H54 (cell line): ENCODE results near the gene KCNK3.
"Not testable (repeated sequence)": the region's sequence is repeated elsewhere in the genome, so short reads cannot be mapped to it uniquely, and the experiment has no call there.

Source experiments
- DNase-seq: peaks from one replicate; pipeline ENCODE4 v3.0.0; 2011; ENCODE audit warnings: low spot score, mixed read lengths; ENCODE audit not compliant: insufficient read length
- FAIRE-seq: peaks from 3 replicates; lab custom pipeline; 2011; peaks lifted over from hg19 to GRCh38; lab: Jason Lieb, UNC
- POLR2A ChIP-seq: IDR thresholded peaks from 2 replicates; pipeline ENCODE4 v1.6.1; 2011; ENCODE audit warnings: low read depth, mild to moderate bottlenecking, low read length

KCNK3 gene

GRCh38 chr2:26745609-26746327, 53.2 kb downstream of the KCNK3 start:
- no peak for FAIRE-seq
- DNase-seq = no peak

DNA sequence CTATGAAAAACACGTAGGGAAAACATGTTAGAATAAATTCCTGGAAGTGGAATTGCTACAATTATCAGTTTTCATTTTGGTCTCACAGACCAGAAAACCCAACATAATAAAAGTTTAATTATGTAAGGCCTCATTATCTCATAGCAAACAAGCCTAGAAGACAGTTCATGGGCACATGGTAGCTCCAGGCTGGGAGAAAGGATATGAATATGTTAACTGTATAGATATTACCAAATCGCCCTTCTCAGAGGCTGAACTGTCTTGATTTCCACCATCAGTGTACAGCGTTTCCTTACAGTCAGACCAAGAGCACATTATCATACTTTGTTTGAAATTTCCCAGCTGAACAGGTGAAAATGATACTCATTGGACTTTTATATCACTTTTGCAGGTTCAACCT, 54.4 kb downstream of the KCNK3 start:
- no peak for TF ChIP-seq POLR2A
- no peak for DNase-seq
- no peak for FAIRE-seq

More at GRCh38 chr2:26745609-26746327, 53.2 kb downstream of the KCNK3 start:
- no peak for TF ChIP-seq POLR2A

DNA sequence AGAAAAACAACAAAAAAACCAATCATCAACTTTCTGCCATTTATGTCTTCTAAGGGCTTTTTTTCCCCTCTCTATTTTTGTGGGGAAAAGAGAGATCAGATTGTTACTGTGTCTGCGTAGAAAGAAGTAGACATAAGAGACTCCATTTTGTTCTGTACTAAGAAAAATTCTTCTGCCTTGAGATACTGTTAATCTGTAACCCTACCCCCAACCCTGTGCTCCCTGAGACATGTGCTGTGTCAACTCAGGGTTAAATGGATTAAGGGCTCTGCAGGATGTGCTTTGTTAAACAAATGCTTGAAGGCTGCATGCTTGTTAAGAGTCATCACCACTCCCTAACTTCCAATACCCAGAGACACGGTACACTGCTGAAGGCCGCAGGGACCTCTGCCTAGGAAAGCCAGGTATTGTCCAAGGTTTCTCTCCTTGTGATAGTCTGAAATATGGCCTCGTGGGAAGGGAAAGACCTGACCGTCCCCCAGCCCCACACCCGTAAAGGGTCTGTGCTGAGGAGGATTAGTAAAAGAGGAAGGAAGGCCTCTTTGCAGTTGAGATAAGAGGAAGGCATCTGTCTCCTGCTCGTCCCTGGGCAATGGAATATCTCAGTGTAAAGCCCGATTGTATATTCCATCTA, 57.4 kb downstream of the KCNK3 start:
- not testable (repeated sequence) for DNase-seq, FAIRE-seq

GRCh38 chr2:26750467-26750866, 57.9 kb downstream of the KCNK3 start:
- DNase-seq, FAIRE-seq: not testable (repeated sequence)

DNA sequence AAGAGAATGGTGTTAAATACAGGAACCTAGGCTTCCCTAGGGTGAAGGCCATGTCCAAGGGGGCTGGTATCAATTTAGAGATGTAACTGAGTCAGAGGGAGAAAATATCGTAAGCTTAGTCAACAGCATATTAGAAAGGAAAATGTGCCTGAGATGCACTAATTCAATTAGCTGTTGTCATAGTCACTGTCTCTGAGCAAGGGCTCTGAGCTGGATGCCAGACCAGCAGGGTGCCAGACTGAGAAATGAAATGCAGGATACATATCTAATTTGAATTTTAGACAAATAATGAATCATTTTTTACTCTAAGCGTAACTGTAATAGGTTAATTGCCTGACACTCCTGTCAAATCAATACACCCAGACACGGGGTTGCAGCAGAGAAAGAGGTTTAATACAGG, 60.1 kb downstream of the KCNK3 start:
- no peak for FAIRE-seq
- no peak for TF ChIP-seq POLR2A
- no peak for DNase-seq

DNA sequence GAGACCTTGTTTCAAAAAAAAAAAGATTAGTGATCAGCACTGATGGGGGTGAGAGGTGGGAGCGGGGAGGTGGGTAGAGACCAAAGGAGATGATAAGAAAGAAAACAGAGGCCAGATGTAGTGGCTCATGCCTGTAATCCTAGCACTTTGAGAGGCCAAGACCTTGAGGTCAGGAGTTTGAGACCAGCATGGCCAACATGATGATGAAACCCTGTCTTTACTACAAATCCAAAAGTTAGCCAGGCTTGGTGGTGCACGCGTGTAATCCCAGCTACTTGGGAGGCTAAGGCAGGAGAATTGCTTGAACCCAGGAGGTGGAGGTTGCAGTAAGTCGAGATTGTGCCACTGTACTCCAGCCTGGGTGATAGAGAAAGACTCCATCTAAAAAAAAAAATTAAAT, 62.0 kb downstream of the KCNK3 start:
- DNase-seq = no peak
- no peak for TF ChIP-seq POLR2A
- FAIRE-seq = no peak

- FAIRE-seq (no peak), DNase-seq (no peak)
- no peak for TF ChIP-seq POLR2A
Observed at GRCh38 chr2:26754972-26755670, 62.6 kb downstream of the KCNK3 start.

DNA sequence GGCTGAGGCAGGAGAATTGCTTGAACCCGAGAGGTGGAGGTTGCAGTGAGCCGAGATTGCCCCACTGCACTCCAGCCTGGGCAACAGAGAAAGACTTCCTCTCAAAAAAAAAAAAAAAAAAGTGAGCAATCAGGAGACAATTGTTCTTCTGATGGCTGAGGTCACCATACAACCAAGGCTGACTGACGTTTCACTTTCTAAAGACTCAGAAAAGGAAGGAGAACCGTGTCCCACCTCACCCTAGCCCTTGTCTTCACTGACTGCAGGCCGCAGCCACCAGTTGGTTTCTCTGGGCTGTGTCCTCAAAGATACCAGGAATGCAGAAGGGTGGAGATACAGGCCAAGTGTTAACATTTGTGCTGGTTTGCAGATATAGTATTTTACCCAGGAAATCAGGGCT, 63.8 kb downstream of the KCNK3 start:
- no peak for TF ChIP-seq POLR2A
- no peak for FAIRE-seq
- no peak for DNase-seq

DNA sequence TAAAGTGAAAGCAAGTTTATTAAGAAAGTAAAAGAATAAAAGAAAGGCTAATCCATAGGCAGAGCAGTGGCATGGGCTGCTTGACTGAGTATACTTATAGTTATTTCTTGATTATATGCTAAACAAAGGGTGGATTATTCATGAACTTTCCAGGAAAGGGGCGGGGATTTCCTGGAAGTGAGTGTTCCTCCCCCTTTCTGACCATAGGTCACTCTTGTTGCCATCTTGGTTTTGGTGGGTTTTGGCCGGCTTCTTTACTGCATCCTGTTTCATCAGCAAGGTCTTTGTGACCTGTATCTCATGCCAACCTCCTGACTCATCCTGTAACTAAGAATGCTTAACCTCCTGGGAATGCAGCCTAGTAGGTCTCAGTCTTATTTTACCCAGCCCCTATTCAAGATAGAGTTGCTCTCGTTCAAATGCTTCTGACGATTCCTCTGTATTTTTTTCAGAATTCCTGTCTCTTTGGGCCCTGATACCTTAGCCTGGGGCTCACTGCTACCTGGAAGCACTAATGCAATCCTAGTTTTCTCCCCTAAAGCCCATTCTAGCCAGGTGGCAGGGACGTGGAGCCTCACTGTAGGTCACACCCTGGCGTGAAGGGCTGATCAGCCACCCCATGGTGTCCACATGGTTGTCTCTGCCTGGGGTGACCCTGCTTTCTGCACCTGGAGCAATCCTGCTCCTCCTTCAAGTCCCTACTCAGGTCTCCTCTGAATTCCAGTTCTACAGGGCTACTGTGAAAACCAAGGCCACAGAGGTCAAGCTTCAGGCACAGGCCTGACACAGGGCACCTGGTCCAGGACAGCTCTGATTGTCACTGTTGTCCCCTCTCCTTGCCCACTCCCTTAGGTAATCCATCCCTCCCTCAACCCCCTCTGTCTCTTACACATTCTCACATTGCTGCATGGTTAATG, 65.6 kb downstream of the KCNK3 start:
- FAIRE-seq (peak; percentile 89), DNase-seq (peak; percentile 39)
- TF ChIP-seq POLR2A = no peak

GRCh38 chr2:26758790-26759321, 66.3 kb downstream of the KCNK3 start:
- FAIRE-seq (no peak), DNase-seq (no peak)
- TF ChIP-seq POLR2A = no peak

- no peak for FAIRE-seq
- DNase-seq = no peak
- TF ChIP-seq POLR2A = no peak
Observed at GRCh38 chr2:26759845-26760244, 67.3 kb downstream of the KCNK3 start.

DNA sequence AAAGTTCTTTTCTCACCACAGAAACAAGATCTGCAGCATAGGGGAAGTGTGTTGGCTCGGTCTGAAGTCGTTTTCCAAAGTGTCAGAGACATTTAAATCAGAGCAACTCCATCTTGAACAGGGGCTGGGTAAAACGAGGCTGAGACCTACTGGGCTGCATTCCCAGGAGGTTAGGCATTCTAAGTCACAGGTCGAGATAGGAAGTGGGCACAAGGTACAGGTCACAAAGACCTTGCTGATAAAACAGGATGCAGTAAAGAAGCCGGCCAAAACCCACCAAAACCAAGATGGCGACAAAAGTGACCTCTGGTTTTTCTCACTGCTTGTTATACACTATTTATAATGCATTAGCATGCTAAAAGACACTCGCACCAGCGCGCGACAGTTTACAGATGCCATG, 68.5 kb downstream of the KCNK3 start:
- FAIRE-seq, DNase-seq: not testable (repeated sequence)

- FAIRE-seq (no peak), DNase-seq (no peak)
- no peak for TF ChIP-seq POLR2A
Observed at GRCh38 chr2:26763019-26763418, 70.5 kb downstream of the KCNK3 start.
